ENCODE measurements around the gene COLGALT1.

GRCh38 chr19:17534767-17535166 is 20.7 kb upstream of the COLGALT1 start:
- TF ChIP-seq GATA2 (IDR thresholded peaks at IDR 0.05; ENCODE audit: low read depth, low read length) = no peak
- no peak for TF ChIP-seq GATA3 (IDR thresholded peaks at IDR 0.05; ENCODE audit: low read depth, low read length)
